ENCODE measurements around the gene PACS2. TPM values are rescaled to one million over a fixed set of nuclear protein-coding genes. Genes with fewer than 3 reads are reported as not detected.

The PACS2 gene
- total RNA-seq, 4 donors from 2014 or later: 142 to 225 (median 183) TPM

DNA sequence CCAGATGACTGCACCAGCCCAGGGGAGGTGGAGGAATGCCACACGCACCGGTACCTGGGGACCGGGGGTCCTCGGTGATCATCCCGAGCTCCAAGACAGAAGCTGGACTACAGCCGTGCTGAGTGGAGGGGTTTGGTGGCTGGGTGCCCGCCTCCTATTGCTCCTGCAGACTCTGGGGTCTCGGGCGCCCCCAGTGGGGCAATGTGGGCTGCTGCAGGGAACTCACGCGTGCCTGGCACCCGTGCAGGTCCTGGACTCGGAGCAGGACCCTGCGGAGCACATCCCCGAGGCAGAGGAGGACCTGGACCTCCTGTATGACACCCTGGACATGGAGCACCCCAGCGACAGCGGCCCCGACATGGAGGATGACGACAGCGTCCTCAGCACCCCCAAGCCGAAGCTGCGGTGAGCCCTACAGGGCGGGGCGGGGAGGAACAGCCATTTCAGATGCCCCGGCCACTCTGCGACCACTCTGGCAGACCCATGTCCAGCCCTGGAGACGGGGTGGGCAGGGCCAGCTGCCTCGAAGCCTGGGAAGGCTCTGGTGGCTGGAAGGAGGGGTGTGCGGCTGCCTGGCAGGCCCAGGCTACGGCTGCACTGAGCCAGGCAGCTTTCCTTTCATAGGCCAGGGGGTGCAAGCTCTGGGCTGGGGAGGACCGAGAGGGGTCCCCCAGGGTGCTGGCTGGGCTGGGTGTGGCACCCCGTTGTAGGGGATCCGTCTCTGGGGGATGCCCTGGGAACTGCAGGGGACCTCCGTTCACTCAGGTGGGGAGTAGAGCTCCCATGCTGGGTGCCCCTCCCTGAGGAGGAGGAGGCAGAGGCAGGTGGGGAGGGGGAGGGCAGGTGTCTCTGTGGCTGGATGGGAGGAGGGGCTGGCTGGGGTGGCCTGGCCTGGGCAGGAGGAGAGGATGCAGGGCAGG is 62.2 kb downstream of the PACS2 start:
- Histone ChIP-seq H3K9me3 (no peaks in the 10 kb centered on the region), H3K4me3 (no peak overlapping the region), H3K36me3 (peaks cover 0 to 49% (median 0%) of the 10 kb centered on the region in 3 donors), H3K27ac (no peak overlapping the region), H3K4me1 (no peaks in the 10 kb centered on the region), H3K27me3 (no peaks in the 10 kb centered on the region)
- no peak for DNase-seq (ENCODE audit: low spot score in 2 of 2)
- no peak for TF ChIP-seq EP300 (IDR thresholded peaks at IDR 0.05)
- no peak for TF ChIP-seq POLR2A (IDR thresholded peaks at IDR 0.05)
- TF ChIP-seq, protein P1, sequence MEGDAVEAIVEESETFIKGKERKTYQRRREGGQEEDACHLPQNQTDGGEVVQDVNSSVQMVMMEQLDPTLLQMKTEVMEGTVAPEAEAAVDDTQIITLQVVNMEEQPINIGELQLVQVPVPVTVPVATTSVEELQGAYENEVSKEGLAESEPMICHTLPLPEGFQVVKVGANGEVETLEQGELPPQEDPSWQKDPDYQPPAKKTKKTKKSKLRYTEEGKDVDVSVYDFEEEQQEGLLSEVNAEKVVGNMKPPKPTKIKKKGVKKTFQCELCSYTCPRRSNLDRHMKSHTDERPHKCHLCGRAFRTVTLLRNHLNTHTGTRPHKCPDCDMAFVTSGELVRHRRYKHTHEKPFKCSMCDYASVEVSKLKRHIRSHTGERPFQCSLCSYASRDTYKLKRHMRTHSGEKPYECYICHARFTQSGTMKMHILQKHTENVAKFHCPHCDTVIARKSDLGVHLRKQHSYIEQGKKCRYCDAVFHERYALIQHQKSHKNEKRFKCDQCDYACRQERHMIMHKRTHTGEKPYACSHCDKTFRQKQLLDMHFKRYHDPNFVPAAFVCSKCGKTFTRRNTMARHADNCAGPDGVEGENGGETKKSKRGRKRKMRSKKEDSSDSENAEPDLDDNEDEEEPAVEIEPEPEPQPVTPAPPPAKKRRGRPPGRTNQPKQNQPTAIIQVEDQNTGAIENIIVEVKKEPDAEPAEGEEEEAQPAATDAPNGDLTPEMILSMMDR (IDR thresholded peaks at IDR 0.05): no peak
- WGBS, 2 donors: 84 to 90% methylated on average over 13 to 31 of the region's 34 CpGs

DNA sequence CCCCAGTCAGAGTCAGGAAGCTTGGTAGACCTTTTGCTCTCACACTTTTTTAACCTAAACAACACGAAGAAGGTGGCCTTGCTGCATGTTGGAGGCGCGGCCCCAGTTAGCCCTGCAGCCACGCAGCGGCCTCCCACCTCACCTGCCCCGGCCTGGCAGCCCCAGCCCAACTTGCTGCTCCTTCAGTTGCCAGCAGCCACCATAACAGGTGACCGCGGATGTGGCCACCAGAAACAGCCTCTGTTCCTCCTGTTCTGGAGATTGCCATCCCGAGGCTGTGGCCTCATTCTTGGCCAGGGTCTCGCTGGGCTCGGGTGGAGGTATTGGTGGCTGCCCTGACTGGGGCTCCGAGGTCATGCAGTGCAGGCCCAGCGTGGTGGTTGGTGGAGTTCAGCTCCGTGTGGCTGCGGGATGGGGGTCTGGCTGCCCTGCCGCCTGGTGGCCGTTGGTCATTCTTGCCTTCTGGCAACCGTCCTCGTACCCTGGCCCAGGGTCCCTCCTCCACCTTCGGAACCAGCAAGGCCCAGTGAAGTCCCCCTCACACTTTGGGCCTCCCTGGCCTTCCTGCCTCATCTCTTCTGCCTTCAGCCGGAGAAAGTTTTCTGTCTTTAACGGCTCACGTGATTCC is 63.1 kb downstream of the PACS2 start:
- Histone ChIP-seq H3K9me3 (no peaks in the 10 kb centered on the region), H3K4me1 (no peaks in the 10 kb centered on the region), H3K4me3 (no peak overlapping the region), H3K27ac (no peak overlapping the region), H3K27me3 (no peaks in the 10 kb centered on the region), H3K36me3 (peaks cover 0 to 53% (median 0%) of the 10 kb centered on the region in 3 donors)
- no peak for TF ChIP-seq POLR2A (IDR thresholded peaks at IDR 0.05)
- TF ChIP-seq EP300 (IDR thresholded peaks at IDR 0.05): no peak
- TF ChIP-seq, protein P1 (IDR thresholded peaks at IDR 0.05): no peak
- DNase-seq (ENCODE audit: low spot score in 2 of 2): no peak
- WGBS, 2 donors: 78 to 91% methylated on average over 20 to 21 of the region's 23 CpGs

DNA sequence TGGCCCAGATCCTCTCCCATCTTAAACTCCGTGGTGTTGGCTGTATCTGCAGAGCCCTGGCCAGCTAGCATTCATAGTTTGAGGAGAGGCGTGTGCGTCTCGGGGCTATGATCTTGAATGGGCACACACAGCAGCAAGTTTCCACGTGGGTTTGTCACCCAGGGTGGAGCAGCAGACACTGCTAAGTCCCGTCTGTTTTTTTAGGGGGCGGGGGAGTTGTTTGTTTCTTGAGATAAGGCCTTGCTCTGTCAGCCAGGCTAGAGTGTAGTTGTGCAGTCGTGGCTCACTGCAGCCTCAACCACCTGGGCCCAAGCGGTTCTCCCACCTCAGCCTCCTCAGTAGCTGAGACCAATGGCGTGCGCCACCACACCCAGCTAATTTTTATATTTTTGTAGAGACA is 63.7 kb downstream of the PACS2 start:
- Histone ChIP-seq H3K36me3 (peaks cover 0 to 58% (median 2%) of the 10 kb centered on the region in 3 donors), H3K27me3 (no peaks in the 10 kb centered on the region), H3K9me3 (no peaks in the 10 kb centered on the region), H3K27ac (no peak overlapping the region), H3K4me3 (no peak overlapping the region), H3K4me1 (no peaks in the 10 kb centered on the region)
- no peak for DNase-seq (ENCODE audit: low spot score in 2 of 2)
- TF ChIP-seq EP300 (IDR thresholded peaks at IDR 0.05): no peak
- TF ChIP-seq, protein P1 (IDR thresholded peaks at IDR 0.05): no peak
- TF ChIP-seq POLR2A (IDR thresholded peaks at IDR 0.05): no peak
- WGBS, 2 donors: 78 to 83% methylated on average over 11 of the region's 11 CpGs

DNA sequence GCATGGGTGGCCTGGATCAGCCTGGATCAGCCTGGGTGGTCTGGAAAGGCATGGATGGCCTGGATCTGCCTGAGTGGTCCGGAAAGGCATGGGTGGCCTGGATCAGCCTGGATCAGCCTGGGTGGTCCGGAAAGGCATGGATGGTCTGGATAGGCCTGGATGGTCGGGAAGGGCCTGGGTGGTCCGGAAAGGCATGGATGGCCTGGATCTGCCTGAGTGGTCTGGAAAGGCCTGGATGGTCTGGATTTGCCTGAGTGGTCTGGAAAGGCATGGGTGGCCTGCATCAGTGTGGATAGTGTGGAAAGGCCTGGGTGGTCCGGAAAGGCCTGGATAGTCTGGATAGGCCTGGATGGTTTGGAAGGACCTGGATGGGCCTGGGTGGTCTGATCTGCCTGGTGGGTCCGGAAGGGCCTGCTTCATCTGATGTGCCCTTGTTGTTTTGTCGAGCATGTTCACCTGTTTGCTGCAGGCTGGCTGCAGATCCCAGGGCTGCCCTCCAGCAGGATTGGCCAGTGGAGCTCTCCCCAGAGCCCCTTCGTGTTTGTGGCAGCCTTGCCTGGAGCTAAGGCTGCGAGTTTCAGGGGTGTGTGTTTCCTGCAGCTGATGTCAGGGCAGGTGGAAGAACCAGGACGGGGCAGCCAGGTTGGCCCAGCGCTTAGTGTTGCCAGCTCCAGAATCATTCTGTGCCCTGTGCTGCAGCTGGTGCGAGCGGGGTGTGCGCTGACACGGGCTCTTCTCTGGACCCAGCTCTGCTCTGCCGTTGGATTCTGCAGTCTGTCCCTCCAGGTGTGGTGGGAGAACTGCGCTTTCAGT is 64.5 kb downstream of the PACS2 start:
- H3K4me1 ChIP-seq: no peaks in the 10 kb centered on the region
- WGBS, 2 donors: 80 to 88% methylated on average over 10 to 17 of the region's 17 CpGs
- TF ChIP-seq EP300 (IDR thresholded peaks at IDR 0.05): no peak
- no peak for TF ChIP-seq POLR2A (IDR thresholded peaks at IDR 0.05)
- TF ChIP-seq, protein P1 (IDR thresholded peaks at IDR 0.05): no peak
- H3K36me3 ChIP-seq: peaks cover 0 to 67% (median 4%) of the 10 kb centered on the region in 3 donors
- H3K27ac ChIP-seq: no peak overlapping the region
- no peaks in the 10 kb centered on the region for H3K9me3 ChIP-seq
- DNase-seq (ENCODE audit: low spot score in 2 of 2): no peak
- no peaks in the 10 kb centered on the region for H3K27me3 ChIP-seq
- H3K4me3 ChIP-seq: no peak overlapping the region
